GM23338 (cell line): ENCODE results near the gene ZBTB20. TPM values are rescaled to one million over a fixed set of nuclear protein-coding genes. Genes with fewer than 3 reads are reported as not detected.

ENCODE experiments used
- ATAC-seq: fragments of 200-7000 bp; cut with Tn5 transposase; 3 replicates; pipeline ENCODE4 v1.9.1; 2020
- DNase-seq: peaks from one replicate; pipeline ENCODE4 v3.0.0-alpha.2; 2015; ENCODE audit warnings: low spot score
- H2AFZ ChIP-seq: fragments of 200-600 bp; sonication (generic); 2 replicates; pipeline ENCODE4 v1.8.0; 2016; ENCODE audit warnings: antibody characterized with exemption, mild to moderate bottlenecking, moderate library complexity
- H3F3A ChIP-seq: fragments of 200-600 bp; sonication (generic); replicated peaks from 2 replicates; pipeline ENCODE4 v1.8.0; 2017; ENCODE audit warnings: antibody characterized with exemption, mixed run types, low read depth
- H3K27ac ChIP-seq: fragments of 200-600 bp; sonication (generic); 2 replicates; pipeline ENCODE4 v1.6.1; 2016; ENCODE audit warnings: low read depth
- H3K27me3 ChIP-seq: fragments of 200-600 bp; sonication (generic); 2 replicates; pipeline ENCODE4 v1.8.0; 2016; ENCODE audit warnings: mild to moderate bottlenecking, mixed run types, moderate library complexity; ENCODE audit not compliant: insufficient read depth
- H3K36me3 ChIP-seq: fragments of 200-600 bp; sonication (generic); 2 replicates; pipeline ENCODE4 v1.8.0; 2016; ENCODE audit warnings: mild to moderate bottlenecking; ENCODE audit not compliant: insufficient read depth
- H3K4me1 ChIP-seq: fragments of 200-600 bp; sonication (generic); 2 replicates; pipeline ENCODE4 v1.8.0; 2016; ENCODE audit warnings: mild to moderate bottlenecking, moderate library complexity; ENCODE audit not compliant: insufficient read depth
- H3K4me2 ChIP-seq: fragments of 200-600 bp; sonication (generic); 2 replicates; pipeline ENCODE4 v1.7.1; 2017; ENCODE audit warnings: mixed run types
- H3K4me3 ChIP-seq: fragments of 200-600 bp; sonication (generic); 2 replicates; pipeline ENCODE4 v1.6.1; 2016; ENCODE audit warnings: mixed run types
- H3K79me2 ChIP-seq: fragments of 200-600 bp; sonication (generic); replicated peaks from 2 replicates; pipeline ENCODE4 v1.8.0; 2017; ENCODE audit warnings: mild to moderate bottlenecking; ENCODE audit not compliant: insufficient read depth
- H3K9me2 ChIP-seq: fragments of 200-600 bp; sonication (generic); 2 replicates; pipeline ENCODE4 v1.8.0; 2017; ENCODE audit not compliant: insufficient read depth
- H4K20me1 ChIP-seq: fragments of 200-600 bp; sonication (generic); replicated peaks from 2 replicates; pipeline ENCODE4 v1.8.0; 2017; ENCODE audit warnings: mild to moderate bottlenecking; ENCODE audit not compliant: insufficient read depth
- H3K27ac Mint-ChIP-seq: 2 replicates; pipeline ENCODE4 v1.8.0; 2020; ENCODE audit warnings: inconsistent platforms, mild to moderate bottlenecking, moderate library complexity, mixed read lengths
- H3K27me3 Mint-ChIP-seq: 3 replicates; pipeline ENCODE4 v1.8.0; 2022; ENCODE audit warnings: low read depth, mild to moderate bottlenecking, moderate library complexity, mixed read lengths, inconsistent platforms; ENCODE audit not compliant: insufficient read depth, poor library complexity
- H3K36me3 Mint-ChIP-seq: 3 replicates; pipeline ENCODE4 v1.8.0; 2021; ENCODE audit warnings: low read depth, mild to moderate bottlenecking, inconsistent platforms, moderate library complexity, mixed read lengths
- H3K4me1 Mint-ChIP-seq: 3 replicates; pipeline ENCODE4 v1.8.0; 2020; ENCODE audit warnings: mild to moderate bottlenecking, inconsistent platforms, mixed read lengths
- H3K4me3 Mint-ChIP-seq: 3 replicates; pipeline ENCODE4 v1.8.0; 2021; ENCODE audit warnings: moderate library complexity, mild to moderate bottlenecking, inconsistent platforms, mixed read lengths
- H3K9me3 Mint-ChIP-seq: 3 replicates; pipeline ENCODE4 v1.8.0; 2020; ENCODE audit warnings: moderate library complexity, mild to moderate bottlenecking, inconsistent platforms, mixed read lengths
- CREB1 ChIP-seq: fragments of 250-450 bp; sonication (Bioruptor Pico); IDR thresholded peaks from 2 replicates; pipeline ENCODE4 v1.5.0; 2020; ENCODE audit warnings: low read depth, mild to moderate bottlenecking, moderate library complexity
- CTCF ChIP-seq, 2 experiments: fragments of 200-600 bp in 1 of 2; sonication (generic) in 1 of 2; conservative IDR thresholded peaks; 2 replicates each; pipeline versions ENCODE4 v1.5.1 to v1.6.1; 2016 to 2017; ENCODE audit warnings: antibody characterized with exemption in 2 of 2, low read depth in 2 of 2, mild to moderate bottlenecking in 2 of 2, moderate library complexity in 1 of 2
- NANOG ChIP-seq: IDR thresholded peaks from 2 replicates; pipeline ENCODE4 v1.6.1; 2016; ENCODE audit warnings: antibody characterized with exemption, borderline replicate concordance
- POLR2AphosphoS5 ChIP-seq: IDR thresholded peaks from 2 replicates; pipeline ENCODE4 v1.6.1; 2016; ENCODE audit warnings: antibody characterized with exemption, low read depth
- STAT1 ChIP-seq: IDR thresholded peaks from one replicate; pipeline ENCODE4 v1.6.1; 2016; ENCODE audit warnings: antibody characterized with exemption; ENCODE audit not compliant: unreplicated experiment
- ZNF114 ChIP-seq: fragments of 250-450 bp; sonication (Bioruptor Pico); IDR thresholded peaks from 2 replicates; pipeline ENCODE4 v1.5.0; 2020; ENCODE audit warnings: mild to moderate bottlenecking, moderate library complexity
- ZNF331 ChIP-seq: fragments of 250-450 bp; sonication (Bioruptor Pico); IDR thresholded peaks from 2 replicates; pipeline ENCODE4 v1.5.0; 2020; ENCODE audit warnings: low read depth, mild to moderate bottlenecking, moderate library complexity
- ZNF462 ChIP-seq: fragments of 250-450 bp; sonication (Bioruptor Pico); IDR thresholded peaks from 2 replicates; pipeline ENCODE4 v1.5.0; 2020; ENCODE audit warnings: mild to moderate bottlenecking, moderate library complexity
- polyA plus RNA-seq: library from polyadenylated mRNA; unstranded; fragments of >200 nt; fragmentation: Nextera tagmentation; extraction: Ambion mirVana; gene quantifications from 2 replicates; pipeline ENCODE4 v1.2.1, GENCODE V29; 2016
- total RNA-seq: library from RNA; depleted of rRNA; stranded (reverse); fragments of >200 nt; shearing (Covaris generic); gene quantifications from 2 replicates; pipeline ENCODE4 v1.2.3, GENCODE V29; 2014

ZBTB20 gene
- total and polyA plus RNA-seq, 2 experiments from 2014 or later, result 2.0 to 3.3 TPM

- no peak for TF ChIP-seq ZNF462 (CRISPR knock-in tag)
- no peak for TF ChIP-seq NANOG
- no peak for TF ChIP-seq STAT1
- no peak for TF ChIP-seq ZNF331
Measured at GRCh38 chr3:114634635-114635034, 512.5 kb downstream of the ZBTB20 start (continued).

GRCh38 chr3:114632757-114633424 is 514.2 kb downstream of the ZBTB20 start:
- Histone ChIP-seq H3F3A (no peaks in the 10 kb centered on the region), H2AFZ (no peak overlapping the region), H3K36me3 (no peaks in the 10 kb centered on the region), H3K4me3 (no peak overlapping the region), H3K27ac (no peak overlapping the region), H3K4me1 (no peaks in the 10 kb centered on the region), H4K20me1 (no peaks in the 10 kb centered on the region), H3K27me3 (no peaks in the 10 kb centered on the region), H3K4me2 (no peak overlapping the region), H3K9me2 (no peaks in the 10 kb centered on the region), H3K79me2 (no peaks in the 10 kb centered on the region)
- Mint-ChIP-seq H3K27me3 (peaks cover 2% of the 10 kb centered on the region), H3K4me1 (peaks cover 7% of the 10 kb centered on the region; the same call in 2 of the 3 replicates), H3K9me3 (peaks cover 4% of the 10 kb centered on the region; the same call in 2 of the 3 replicates), H3K27ac (no peak overlapping the region), H3K4me3 (no peak overlapping the region), H3K36me3 (peaks cover 7% of the 10 kb centered on the region; the same call in 1 of the 3 replicates)
- DNase-seq, result no peak
- ATAC-seq, result no peak
- no peak for TF ChIP-seq CTCF (conservative IDR thresholded peaks at IDR 0.05; ENCODE audit: low read depth in 2 of 2)
- no peak for TF ChIP-seq STAT1
- no peak for TF ChIP-seq ZNF114 (CRISPR knock-in tag)
- no peak for TF ChIP-seq POLR2AphosphoS5
- TF ChIP-seq ZNF331, result no peak
- TF ChIP-seq NANOG, result no peak
- no peak for TF ChIP-seq CREB1 (CRISPR knock-in tag)
